Activated effector memory CD4-positive, alpha-beta T cell treated with anti-CD3 and anti-CD28 coated beads, Interleukin-2, amount 50 U/mL, for 16 hours (primary cell): ENCODE measurements around the gene STIM2.
"Not testable (repeated sequence)": the region's sequence is repeated elsewhere in the genome, so short reads cannot be mapped to it uniquely, and the experiment has no call there.

Experiments
- DNase-seq: peaks from one replicate; pipeline ENCODE4 v3.0.0-alpha.2; 2020

STIM2 gene

DNA sequence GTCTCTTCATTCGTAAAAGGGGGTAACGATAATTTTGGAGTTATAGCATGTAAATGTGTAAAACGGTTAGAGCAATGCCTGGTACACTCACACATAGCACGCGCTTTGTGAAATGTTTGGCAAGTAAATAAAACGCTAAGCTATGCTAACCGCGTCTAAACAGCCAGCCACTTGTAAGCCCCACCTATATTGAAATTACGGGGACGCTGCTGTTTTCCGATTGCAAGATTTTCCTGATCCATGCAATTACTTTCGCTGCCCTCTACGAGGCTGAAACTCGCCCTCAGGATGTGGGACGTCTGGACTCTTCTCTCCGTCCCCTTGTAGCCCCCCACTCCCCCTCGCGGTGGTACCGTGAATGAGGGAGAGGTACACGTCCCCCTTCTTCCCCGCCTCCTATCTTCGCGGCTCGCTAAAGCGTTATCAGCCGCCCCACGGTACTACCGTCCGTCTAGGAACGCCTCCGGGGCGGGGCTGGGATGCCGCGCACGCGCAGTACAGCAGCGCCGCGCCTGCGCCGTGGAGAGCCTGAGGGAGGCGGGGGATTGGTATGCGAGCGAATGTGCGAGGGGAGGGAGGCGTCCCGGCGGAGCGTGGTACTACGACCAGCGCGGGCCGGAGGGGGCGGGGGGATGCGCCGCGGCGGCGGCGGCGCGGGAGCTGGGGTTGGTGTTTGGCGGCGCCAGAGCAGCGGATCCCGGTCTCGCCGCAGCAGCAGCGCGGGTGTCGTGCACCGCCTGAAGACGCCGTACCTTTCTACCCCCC is at the start of gene STIM2:
TSS of gene STIM2 (plus strand) at position 685 of the 765 bp plus-strand sequence.
- DNase-seq: peak; percentile 100

DNA sequence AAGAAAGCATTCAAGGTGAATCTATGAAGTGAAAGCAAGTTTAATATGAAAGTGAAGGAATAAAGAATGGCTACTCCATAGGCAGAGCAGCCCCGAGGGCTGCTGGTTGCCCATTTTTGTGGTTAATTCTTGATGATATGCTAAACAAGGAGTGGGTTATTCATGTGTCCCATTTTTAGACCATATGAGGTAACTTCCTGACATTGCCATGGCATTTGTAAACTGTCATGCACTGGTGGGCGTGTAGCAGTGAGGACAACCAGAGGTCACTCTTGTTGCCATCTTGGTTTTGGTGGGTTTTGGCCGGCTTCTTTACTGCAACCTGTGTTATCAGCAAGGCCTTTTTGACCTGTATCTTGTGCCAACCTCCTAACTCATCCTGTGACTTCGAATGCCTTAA is 49.1 kb upstream of the STIM2 start:
- DNase-seq: not testable (repeated sequence)

DNA sequence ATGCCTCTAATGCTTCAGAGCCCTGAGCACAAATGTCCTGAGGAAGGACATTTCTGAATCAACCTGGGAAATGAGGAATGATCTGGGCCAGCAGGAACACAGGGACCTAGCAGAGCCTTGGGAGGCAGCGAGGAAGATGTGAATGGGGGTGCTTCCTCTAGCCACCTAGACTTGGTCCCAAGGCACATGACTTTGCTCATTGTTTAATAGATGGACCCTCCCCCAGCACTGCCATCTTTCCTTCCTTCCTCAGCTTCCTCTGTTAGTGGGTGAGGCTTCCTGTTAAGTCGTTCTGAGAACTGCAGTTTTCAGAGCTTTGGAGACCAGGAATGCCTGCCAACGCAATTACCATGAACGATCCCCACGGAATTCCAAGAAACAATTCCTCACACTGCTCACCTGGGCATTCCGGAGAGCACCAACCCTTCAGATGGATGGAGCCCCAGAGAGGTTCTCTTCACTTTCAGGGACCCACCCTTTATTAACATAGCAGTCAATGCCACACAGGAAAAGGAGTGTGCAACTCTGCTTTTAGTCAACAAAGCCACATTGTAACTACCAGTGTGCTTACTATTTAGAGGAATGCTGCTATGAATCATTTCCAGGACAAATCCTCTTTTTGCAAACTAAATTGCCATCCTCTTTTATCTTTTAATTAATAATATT is 48.5 kb upstream of the STIM2 start:
- DNase-seq: no peak

DNA sequence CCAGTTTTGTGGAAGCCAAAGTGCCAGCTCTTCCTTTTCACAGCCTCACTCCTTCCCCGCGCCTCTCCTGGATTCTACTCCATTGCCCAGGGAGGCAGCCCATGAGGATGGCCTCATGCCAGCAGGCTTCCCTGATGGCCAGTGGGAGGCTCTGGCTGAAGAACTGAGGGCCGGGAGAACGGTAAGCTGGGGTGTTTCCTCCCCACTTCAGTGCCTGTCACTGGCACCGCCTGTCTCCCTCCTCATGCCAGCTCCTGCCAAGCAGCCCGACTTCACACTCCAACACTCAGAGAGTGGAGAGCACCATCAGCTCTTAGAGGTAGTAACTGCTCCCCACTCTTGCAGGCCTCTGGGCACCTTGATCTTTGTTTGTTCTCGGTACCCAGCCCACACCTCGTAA is 46.9 kb upstream of the STIM2 start:
- no peak for DNase-seq

DNA sequence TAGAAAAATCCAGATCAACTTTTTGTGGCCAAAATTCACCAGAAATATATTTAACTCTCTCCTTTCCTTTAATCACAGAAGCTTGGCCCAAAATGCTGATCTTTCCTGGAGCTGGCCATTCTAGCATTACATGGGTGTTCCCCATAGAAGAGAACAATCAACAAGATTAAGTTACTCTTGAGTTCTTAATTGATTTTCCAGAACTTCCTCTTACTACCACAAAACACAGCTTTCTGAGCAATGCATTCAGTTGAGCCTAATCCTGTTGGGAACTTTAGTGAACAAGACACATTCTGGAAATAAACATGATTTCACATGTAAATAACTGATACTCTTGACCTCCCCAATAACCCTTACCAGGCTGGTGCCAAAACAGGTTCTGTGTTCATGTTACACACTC is 45.4 kb upstream of the STIM2 start:
- DNase-seq: no peak

DNA sequence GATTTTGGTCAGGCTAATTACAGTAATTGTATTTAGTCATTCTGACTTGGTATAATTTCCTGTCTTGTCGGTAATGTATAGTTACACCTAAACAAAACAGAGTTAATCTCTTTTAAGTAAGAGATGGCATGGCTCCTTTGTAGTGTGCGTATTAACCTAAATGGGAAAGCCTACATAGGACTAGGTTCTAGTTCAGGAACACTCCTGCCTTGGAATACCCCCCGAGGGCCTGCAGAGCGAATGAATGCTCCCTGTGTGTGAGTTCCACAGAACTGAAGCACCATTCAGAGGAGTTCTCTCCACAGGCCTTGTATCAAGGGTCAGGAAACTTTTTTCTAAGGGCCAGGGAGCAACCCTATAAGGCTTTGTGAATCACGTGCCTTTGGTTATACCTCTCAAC is 44.9 kb upstream of the STIM2 start:
- no peak for DNase-seq

DNA sequence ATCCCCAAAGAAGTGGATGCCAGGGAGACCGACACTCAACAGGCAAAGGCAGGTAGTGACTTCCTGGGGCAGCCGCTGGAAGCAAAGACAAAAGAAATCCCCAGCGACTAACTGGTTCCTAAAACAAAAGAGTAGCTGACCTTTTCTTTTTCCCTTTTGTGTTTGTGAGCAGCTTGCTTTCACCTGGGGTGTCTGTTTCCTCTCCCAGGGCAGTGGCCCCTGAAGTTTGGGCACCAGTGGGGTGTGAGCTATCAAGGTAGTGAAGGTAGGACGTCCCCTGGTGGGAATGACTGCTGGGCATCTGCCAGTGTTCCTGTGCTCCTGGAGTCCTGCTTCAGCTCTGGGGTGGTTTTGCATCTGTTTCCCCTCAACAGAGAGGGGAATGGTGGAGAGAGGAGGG is 41.6 kb upstream of the STIM2 start:
- no peak for DNase-seq

DNA sequence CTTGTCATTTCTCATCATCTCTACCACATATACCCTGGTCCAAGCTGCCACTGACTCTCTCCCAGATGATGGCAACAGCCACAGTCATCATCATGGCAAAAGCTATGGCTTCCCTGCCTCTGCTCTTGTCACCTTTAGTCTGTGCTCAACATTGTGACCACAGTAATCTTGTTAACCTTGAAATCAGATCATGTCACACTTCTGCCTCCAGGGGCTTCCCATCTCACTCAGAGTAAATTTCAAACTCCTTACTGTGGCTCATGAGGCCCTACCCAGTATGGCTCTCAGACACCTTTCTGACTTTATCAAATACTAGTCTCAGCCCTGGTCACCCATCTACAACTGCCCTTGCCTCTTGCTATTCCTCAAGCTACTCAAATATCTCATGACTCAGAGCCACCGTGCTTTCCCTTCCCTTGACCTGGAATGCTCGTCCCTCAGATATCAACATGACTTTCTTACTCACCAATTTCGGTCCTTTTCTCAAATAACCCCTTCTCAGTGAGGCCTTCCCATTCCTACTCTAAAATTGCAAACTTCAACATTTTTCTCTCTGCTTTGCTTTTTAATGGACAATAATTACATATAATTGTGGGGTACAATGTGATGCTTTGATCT is 41.1 kb upstream of the STIM2 start:
- DNase-seq: no peak

DNA sequence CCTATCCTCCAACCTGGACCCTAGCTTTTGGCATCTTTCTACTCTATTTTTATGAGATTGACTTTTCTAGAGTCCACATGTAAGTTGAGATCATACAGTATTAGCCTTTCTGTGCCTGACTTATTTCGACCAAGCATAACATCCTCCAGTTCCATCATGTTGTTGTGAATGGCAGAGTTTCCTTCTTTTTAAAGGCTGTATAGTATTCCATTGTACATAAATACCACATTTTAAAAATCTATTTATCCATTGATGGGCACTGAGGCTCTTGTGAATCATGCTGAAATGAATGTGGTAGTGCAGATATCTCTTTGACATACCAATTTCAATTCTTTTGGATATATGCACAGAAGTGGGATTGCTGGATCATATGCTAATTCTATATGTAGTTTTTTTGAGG is 40.3 kb upstream of the STIM2 start:
- no peak for DNase-seq

DNA sequence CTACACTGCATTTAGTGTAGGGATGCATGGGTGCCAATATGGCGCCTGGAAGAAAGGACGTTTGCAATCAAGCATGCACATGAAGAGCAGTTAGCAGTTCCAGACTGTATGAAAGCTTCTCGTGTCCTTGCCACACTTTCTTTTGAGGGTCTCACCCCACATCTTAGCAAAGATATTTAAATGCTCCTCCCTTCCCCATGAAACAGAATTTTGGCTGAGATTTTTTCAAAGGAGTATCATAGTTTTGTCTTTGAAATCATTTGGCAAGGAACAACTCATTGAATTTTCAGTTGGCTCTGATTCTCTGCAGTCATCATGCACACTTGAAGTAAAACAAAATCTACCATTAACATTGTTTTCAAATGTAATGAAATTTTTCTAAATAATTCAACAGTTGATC is 39.6 kb upstream of the STIM2 start:
- DNase-seq: no peak

DNA sequence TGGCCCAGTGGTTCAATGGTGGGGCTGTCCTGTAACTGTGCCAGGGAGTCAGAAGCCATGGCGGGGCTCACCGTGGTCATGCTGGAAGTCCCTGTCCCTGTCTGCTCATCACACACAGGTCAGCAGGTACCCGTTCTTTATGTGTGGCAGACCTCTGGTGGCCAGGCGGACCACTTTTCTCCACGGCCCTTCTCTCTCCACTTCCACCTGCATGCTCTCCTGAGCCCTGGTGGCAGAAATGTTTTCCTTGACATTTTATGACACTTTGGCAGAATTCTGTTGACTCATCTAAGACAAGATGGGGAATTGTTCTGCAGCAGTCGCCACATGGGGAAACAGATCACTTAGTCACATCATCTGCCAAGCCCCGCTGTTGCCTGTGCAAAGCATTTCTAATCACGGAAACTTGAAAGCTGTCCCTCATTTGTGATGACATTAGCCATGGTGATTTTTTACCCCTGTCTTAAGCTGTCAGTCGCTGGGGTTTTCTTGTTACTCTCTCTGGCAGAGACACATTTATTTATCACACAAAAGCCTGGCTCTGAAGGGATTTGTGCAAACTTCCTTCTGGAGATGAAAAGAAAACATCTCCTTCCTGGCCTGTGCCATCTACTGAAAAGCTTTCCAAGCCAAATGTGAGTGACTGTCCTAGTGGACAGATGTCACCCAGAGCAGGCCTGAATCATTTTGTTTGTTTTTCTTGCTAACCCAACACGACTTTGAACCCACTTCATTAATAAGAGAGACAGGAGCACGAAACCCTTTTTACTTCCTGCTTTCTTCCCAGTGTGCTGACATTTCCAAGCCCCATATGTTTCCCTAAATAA is 38.8 kb upstream of the STIM2 start:
- no peak for DNase-seq

DNA sequence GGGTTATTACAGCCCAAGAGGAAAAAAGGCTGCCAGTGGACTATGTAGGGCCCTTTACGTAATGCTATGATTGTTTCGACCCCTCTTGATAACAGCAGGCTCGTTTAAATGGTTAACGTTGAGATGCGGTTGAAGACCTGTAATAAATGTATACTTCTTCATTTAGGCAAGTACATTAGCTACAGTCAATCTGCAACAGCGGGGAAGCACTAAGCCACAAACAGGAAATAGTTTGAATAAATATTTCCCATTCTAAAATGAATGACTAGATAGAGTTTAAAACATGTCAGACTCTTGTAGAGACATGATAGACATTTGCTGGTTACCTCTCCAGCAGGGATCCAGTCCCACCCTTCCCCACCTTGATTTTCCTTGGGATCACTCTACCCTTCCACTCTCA is 38.1 kb upstream of the STIM2 start:
- no peak for DNase-seq

DNA sequence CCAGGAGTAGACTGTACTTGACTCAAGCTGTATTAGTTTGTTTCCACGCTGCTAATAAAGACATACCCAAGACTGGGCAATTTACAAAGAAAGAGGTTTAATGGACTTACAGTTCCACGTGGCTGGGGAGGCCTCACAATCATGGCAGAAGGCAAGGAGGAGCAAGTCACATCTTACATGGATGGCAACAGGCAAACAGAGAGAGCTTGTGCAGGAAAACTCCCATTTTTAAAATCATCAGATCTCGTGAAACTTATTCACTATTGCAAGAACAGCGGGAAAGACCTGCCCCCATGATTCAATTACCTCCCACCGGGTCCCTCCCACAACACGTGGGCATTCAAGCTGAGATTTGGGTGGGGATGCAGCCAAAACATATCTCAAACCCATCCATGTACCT is 37.7 kb upstream of the STIM2 start:
- not testable (repeated sequence) for DNase-seq

DNA sequence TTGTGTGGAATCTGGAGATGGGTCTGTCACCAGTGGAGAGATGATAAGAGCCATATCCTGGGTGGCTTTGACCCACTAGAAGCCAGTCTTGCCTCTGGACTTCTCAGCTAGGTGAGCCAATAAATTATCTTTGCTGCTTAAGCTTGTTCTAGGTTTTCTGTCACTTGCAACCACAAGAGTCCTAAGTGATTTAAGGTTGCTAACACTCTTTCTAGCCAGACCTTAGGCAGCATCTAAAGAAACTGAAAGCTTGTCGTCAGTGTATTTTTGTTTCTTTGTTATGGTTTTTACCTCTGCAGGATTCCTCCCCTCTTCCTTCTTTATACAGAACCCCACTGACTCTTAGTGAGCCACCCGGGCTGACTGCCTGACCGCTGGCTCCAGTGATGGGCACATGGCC is 37.1 kb upstream of the STIM2 start:
- DNase-seq: no peak

DNA sequence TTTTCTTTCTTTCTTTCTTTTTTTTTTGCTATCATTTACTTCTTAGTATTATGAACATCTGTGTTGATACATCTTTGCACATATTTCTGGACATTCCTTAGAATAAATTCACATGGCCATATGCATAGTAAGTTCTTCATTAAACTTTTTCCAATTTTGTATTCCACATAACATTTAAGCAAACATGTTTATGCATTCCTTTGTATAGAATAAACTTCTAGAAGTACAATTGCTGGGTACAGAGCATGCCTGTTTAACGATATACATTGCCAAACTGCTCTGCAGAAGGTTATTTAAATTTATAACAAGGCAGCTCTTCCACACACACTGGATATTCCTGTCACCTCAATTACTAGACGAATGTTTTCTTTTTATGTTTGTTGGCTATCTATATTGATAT is 36.0 kb upstream of the STIM2 start:
- no peak for DNase-seq

DNA sequence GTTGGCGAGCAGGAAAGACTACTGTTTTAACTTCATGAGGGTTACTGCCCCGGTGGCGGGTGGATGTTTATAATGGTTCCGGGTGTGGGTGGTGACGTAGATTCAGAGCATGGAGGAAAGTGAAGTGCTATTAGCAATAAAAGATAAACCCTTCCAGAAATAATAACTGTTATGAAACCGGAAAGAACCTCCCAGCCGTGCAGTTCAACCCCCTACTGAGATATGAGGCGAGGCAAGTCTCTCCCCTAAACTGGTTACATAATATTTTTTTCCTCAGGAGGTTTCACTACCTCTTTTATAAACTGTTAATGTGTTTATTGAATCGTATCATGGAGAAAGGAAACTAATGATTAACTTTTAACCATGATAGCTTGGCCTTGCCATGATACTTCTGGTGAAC is 33.9 kb upstream of the STIM2 start:
- DNase-seq: no peak

DNA sequence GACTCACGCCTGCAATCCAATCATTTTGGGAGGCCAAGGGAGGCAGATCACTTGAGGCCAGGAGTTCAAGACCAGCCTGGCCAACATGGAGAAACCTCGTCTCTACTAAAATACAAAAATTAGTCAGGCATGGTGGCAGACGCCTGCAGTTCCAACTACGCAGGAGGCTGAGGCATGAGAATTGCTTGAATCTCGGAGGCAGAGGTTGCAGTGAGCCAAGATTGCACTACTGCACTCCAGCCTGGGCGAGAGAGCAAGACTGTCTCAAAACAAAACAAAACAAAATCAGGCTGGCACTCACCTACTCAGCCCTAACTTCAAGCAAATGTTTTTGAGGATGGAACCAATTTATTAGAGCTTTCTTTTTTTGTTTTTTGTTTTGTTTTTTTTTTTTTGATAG is 33.3 kb upstream of the STIM2 start:
- not testable (repeated sequence) for DNase-seq

DNA sequence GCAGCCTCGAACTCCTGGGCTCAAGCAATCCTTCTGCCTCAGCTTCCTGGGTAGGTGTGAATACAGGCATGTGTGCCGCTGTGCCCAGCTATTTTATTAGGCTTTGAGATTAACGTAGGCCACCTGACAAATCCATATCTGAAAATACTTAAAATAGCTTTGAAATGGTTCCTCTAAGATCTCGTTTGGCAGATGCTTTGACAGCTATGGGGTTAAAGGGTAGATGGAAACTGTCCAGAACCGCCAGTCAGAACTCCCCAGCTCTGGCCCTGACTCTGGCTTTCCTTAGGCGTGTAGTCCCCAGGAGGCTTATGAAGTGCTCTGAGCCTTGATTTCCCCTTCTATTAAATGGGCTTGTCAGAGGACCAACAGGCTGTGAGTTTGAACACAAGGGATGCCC is 32.8 kb upstream of the STIM2 start:
- no peak for DNase-seq

DNA sequence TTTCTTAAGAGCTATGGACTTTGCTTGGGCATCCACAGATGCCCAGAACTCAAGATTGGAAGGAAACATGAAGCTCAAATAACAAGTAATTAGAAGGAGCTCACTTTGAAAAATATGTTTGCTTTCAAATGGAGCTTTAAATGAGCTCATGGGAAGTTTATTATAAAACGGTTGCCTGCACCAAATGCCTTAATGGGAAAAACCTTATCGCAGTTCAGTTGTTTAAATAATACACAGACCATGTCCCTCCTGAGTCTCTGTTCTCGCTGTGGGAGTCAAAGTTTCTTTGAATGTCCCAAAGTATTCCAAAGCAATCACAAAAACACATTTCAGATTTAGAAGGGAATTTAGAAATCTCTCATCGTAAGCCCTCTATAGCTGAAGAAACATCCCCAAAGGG is 31.6 kb upstream of the STIM2 start:
- no peak for DNase-seq

DNA sequence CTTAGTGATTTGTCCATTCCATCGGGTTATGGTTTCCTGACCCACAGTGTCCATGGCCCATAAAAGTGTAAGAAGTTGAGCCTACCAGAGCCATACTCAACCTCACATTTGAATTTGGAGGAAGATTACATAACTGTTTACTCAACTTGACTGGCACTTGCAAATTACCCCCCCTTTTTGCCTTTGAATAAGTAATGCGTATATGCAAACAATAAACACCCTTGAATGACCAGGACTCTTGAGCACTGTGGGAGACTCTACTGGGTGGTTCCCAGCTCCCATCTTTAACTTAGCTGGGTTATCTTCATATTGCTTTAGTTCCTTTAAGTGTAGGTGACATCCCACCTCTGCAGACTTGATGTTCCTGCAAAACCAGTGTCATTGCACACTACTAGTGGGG is 30.6 kb upstream of the STIM2 start:
- no peak for DNase-seq

DNA sequence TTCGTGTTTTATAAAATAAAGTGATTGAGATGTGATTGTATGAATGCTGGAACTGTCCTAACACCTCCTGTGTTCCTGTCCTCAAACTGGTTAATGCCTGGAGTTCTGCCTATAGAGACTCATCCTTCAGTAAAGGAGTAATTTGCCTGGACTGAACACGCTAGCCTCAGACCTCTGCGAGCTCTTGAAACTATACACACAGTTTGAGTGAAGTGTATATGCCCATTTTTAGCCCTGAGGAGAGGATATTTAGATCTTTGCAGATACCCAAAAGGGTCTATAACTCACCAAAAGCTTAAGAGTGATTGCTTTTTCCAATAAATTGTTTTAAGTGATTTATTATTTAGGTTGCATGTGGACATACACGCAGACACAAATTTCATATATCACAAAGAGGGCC is 29.9 kb upstream of the STIM2 start:
- no peak for DNase-seq

DNA sequence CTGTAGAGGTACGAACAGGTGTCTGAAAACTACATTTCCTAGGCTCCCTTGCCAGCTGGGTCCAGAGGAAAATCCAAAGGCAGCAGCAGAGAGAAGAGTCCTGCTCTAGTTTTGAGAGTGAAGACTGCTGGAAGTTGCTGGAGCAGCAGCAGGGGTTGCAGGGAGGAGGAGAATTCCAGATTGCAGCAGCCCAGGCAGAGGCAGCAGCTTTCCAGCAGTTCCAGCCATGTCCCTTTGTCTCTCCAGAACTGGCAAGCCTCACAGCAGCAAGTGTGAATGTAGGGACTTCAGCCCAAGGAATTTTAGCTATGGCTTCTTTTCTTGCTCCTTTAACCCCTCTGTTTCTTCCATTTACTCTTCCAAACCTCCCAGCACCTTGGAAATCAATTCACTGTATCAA is 24.1 kb upstream of the STIM2 start:
- no peak for DNase-seq
